ENCODE data around the gene AOAH. TPM values are rescaled to one million over a fixed set of nuclear protein-coding genes. Genes with fewer than 3 reads are reported as not detected.

AOAH gene
- total and polyA plus RNA-seq, 2 of the 4 experiments (the other 2 are of a cell fraction), result not detected

DNA sequence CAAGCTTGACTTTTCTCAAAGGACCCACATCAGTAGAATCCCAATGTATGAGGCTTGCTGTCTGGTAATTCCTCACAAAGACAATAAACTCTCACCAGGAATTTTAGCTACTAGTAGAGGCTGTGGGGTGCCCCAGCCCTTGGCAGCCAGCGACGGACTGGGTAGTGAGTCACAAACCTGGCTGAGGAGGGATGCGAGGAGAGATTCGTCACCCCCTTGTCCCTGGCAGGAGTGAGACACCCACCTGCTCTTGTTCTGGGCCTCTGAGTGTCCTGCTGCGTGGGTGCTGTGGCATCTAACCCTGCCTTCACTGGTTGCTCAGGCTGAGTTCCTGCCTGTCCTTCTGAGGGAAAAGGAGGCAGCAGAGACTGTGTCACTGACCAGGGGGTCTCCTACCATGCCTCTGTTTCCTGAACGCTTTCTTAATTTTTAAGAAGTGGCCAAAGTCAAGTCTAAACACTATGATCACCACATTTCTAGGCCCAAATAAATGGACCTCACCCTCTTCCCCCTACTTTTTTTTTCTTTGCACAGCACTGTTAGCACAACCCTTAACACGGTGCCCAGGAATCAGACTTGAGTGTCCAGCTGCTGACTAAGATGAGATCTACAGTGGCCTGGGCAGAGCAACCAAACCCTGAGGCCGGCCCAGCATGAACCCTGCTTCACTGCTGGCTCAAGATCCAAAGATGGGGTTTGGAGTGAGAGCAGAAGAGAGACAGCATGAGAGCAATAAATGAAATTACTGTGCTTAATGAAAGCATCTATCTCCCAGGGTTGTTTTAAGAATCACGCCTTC, 188.2 kb downstream of the AOAH start:
- Histone ChIP-seq H3K4ac (ENCODE audit: low read depth, low read length) (no peak overlapping the region), H3K27me3 (ENCODE audit: control insufficient read depth, insufficient read depth, low read length) (peaks cover 4% of the 10 kb centered on the region; the same call in 1 of the 2 replicates), H2BK20ac (ENCODE audit: low read depth, low read length) (no peak overlapping the region), H2BK5ac (ENCODE audit: low read depth, low read length, poor library complexity, severe bottlenecking) (no peak overlapping the region), H2BK120ac (ENCODE audit: low read depth, low read length) (no peak overlapping the region), H2AK5ac (ENCODE audit: low read depth, low read length) (no peak overlapping the region), H3K36me3 (ENCODE audit: control insufficient read depth, insufficient read depth, low read length) (no peaks in the 10 kb centered on the region), H3K27ac (ENCODE audit: insufficient read depth, low read length) (no peak overlapping the region), H2BK15ac (ENCODE audit: low read depth, low read length) (no peak overlapping the region), H3K4me2 (ENCODE audit: low read depth, low read length) (no peak overlapping the region), H4K91ac (ENCODE audit: insufficient read depth, low read depth, low read length) (no peak overlapping the region), H4K8ac (ENCODE audit: low read depth in 2 of 2, low read length in 2 of 2) (no peak overlapping the region), H3K14ac (replicated peaks; ENCODE audit: low read depth, low read length) (no peak overlapping the region), H3K4me1 (ENCODE audit: control insufficient read depth, insufficient read depth, low read length) (no peaks in the 10 kb centered on the region), H3K9me1 (ENCODE audit: insufficient read depth, low read length) (peaks cover 4% of the 10 kb centered on the region; the same call in 1 of the 2 replicates), H2AFZ (replicated peaks; ENCODE audit: low read length, poor library complexity) (no peak overlapping the region), H3K9me3 (ENCODE audit: control insufficient read depth, insufficient read depth, low read length) (no peaks in the 10 kb centered on the region), H3K56ac (ENCODE audit: extremely low read depth, insufficient read depth, low read length) (no peak overlapping the region), H3K18ac (ENCODE audit: low read depth, low read length) (no peak overlapping the region), H3K79me1 (ENCODE audit: low read depth in 1 of 2, low read length in 2 of 2) (no peaks in the 10 kb centered on the region), H3K9ac (ENCODE audit: low read depth, low read length) (no peak overlapping the region), H2AK9ac (replicated peaks; ENCODE audit: low read depth, low read length, poor library complexity) (no peak overlapping the region), H4K20me1 (ENCODE audit: insufficient read depth, low read length) (no peaks in the 10 kb centered on the region), H3K23ac (ENCODE audit: low read depth, low read length) (no peak overlapping the region), H3K4me3 (ENCODE audit: insufficient read depth, low read depth, low read length) (no peak overlapping the region), H4K5ac (ENCODE audit: low read depth, low read length) (no peak overlapping the region)
- DNase-seq (no peak), ATAC-seq (ENCODE audit: low read depth) (no peak)
- 80% methylated on average over 1 of the region's 9 CpGs; no CpG with 5 or more reads in 1 of the 2 experiments for WGBS, 2 experiments (ENCODE audit: extremely low coverage in 2 of 2, insufficient read length in 1 of 2)
- BruUV-seq (replicated peaks), result no TSS peak
- no peak for TF ChIP-seq SMC3 (IDR thresholded peaks at IDR 0.05; ENCODE audit: low read depth, low read length)
- TF ChIP-seq, protein P1, sequence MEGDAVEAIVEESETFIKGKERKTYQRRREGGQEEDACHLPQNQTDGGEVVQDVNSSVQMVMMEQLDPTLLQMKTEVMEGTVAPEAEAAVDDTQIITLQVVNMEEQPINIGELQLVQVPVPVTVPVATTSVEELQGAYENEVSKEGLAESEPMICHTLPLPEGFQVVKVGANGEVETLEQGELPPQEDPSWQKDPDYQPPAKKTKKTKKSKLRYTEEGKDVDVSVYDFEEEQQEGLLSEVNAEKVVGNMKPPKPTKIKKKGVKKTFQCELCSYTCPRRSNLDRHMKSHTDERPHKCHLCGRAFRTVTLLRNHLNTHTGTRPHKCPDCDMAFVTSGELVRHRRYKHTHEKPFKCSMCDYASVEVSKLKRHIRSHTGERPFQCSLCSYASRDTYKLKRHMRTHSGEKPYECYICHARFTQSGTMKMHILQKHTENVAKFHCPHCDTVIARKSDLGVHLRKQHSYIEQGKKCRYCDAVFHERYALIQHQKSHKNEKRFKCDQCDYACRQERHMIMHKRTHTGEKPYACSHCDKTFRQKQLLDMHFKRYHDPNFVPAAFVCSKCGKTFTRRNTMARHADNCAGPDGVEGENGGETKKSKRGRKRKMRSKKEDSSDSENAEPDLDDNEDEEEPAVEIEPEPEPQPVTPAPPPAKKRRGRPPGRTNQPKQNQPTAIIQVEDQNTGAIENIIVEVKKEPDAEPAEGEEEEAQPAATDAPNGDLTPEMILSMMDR (conservative IDR thresholded peaks at IDR 0.05; ENCODE audit: low read depth, low read length), result no peak
- TF ChIP-seq BHLHE40 (IDR thresholded peaks at IDR 0.05; ENCODE audit: low read depth, low read length), result no peak
- TF ChIP-seq MAFK (IDR thresholded peaks at IDR 0.05; ENCODE audit: low read depth, low read length), result no peak
- TF ChIP-seq MXI1 (IDR thresholded peaks at IDR 0.05; ENCODE audit: borderline replicate concordance, low read depth, low read length), result no peak
- TF ChIP-seq, protein P2, sequence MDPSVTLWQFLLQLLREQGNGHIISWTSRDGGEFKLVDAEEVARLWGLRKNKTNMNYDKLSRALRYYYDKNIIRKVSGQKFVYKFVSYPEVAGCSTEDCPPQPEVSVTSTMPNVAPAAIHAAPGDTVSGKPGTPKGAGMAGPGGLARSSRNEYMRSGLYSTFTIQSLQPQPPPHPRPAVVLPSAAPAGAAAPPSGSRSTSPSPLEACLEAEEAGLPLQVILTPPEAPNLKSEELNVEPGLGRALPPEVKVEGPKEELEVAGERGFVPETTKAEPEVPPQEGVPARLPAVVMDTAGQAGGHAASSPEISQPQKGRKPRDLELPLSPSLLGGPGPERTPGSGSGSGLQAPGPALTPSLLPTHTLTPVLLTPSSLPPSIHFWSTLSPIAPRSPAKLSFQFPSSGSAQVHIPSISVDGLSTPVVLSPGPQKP (IDR thresholded peaks at IDR 0.05; ENCODE audit: borderline replicate concordance, low read depth, low read length), result no peak
- TF ChIP-seq RFX5 (IDR thresholded peaks at IDR 0.05; ENCODE audit: low read depth, low read length), result no peak
- TF ChIP-seq FOS (IDR thresholded peaks at IDR 0.05; ENCODE audit: low read depth, low read length), result no peak
- TF ChIP-seq RAD21 (IDR thresholded peaks at IDR 0.05; ENCODE audit: low read length), result no peak
- TF ChIP-seq RCOR1 (IDR thresholded peaks at IDR 0.05; ENCODE audit: insufficient replicate concordance, low read length), result no peak
- no peak for TF ChIP-seq CEBPB (IDR thresholded peaks at IDR 0.05; ENCODE audit: low read depth, low read length)
- no peak for TF ChIP-seq NFE2L2 (IDR thresholded peaks at IDR 0.05; ENCODE audit: low read depth, low read length)
- TF ChIP-seq MAZ (IDR thresholded peaks at IDR 0.05; ENCODE audit: borderline replicate concordance, low read depth, low read length), result no peak
- in situ Hi-C loops (cut with MboI; ENCODE audit: low sequenced_read_pairs), result no loop called here
- intact Hi-C loops (cut with micrococcal nuclease), result no loop called here
- dilution Hi-C loops (cut with HindIII; ENCODE audit: low sequenced_read_pairs, unreplicated experiment), result no loop called here
- ChIA-PET CTCF (no interaction called here), POLR2A (ENCODE audit: unreplicated experiment) (no interaction called here)

Data from IMR-90 (cell line).